Astrocyte (in vitro differentiated cells and primary cell): ENCODE data around the gene FAM110C. TPM values are rescaled to one million over a fixed set of nuclear protein-coding genes. Genes with fewer than 3 reads are reported as not detected.
"Not testable (repeated sequence)": the region's sequence is repeated elsewhere in the genome, so short reads cannot be mapped to it uniquely, and the experiment has no call there.

Experiments
- DNase-seq: peaks from one replicate; pipeline ENCODE4 v3.0.0-alpha.2; 2010; ENCODE audit warnings: low read depth
- FAIRE-seq: peaks from 2 replicates; lab custom pipeline; 2011; peaks lifted over from hg19 to GRCh38; lab: Jason Lieb, UNC
- H2AFZ ChIP-seq: 2 replicates; pipeline ENCODE4 v1.6.0; 2012; ENCODE audit warnings: low read depth, low read length, inconsistent platforms
- H3K27ac ChIP-seq: 2 replicates; pipeline ENCODE4 v1.5.1; 2011; ENCODE audit warnings: low read depth, low read length, inconsistent platforms
- H3K27me3 ChIP-seq: 2 replicates; pipeline ENCODE4 v1.6.0; 2011; ENCODE audit warnings: low read length, inconsistent platforms; ENCODE audit not compliant: insufficient read depth
- H3K36me3 ChIP-seq: 2 replicates; pipeline ENCODE4 v1.5.1; 2011; ENCODE audit warnings: low read length, inconsistent platforms; ENCODE audit not compliant: insufficient read depth
- H3K4me1 ChIP-seq: 2 replicates; pipeline ENCODE4 v1.5.1; 2011; ENCODE audit warnings: low read length, inconsistent platforms; ENCODE audit not compliant: insufficient read depth
- H3K4me2 ChIP-seq: 2 replicates; pipeline ENCODE4 v1.6.0; 2012; ENCODE audit warnings: low read length, inconsistent platforms
- H3K4me3 ChIP-seq: 2 replicates; pipeline ENCODE4 v1.5.1; 2011; ENCODE audit warnings: low read depth, mild to moderate bottlenecking, low read length, inconsistent platforms; ENCODE audit not compliant: insufficient read depth
- H3K79me2 ChIP-seq: 2 replicates; pipeline ENCODE4 v1.6.0; 2012; ENCODE audit warnings: mild to moderate bottlenecking, low read length, inconsistent platforms; ENCODE audit not compliant: insufficient read depth
- H3K9ac ChIP-seq: 2 replicates; pipeline ENCODE4 v1.6.0; 2012; ENCODE audit warnings: mild to moderate bottlenecking, low read length, inconsistent platforms
- H3K9me3 ChIP-seq: 2 replicates; pipeline ENCODE4 v1.5.1; 2012; ENCODE audit warnings: low read depth, mild to moderate bottlenecking, low read length, inconsistent platforms; ENCODE audit not compliant: insufficient read depth
- H4K20me1 ChIP-seq: 2 replicates; pipeline ENCODE4 v1.6.0; 2012; ENCODE audit warnings: low read length, inconsistent platforms; ENCODE audit not compliant: insufficient read depth
- H3K27ac Mint-ChIP-seq: one replicate; pipeline ENCODE4 v1.8.0; 2021; ENCODE audit warnings: mild to moderate bottlenecking, mixed read lengths; ENCODE audit not compliant: unreplicated experiment
- H3K27me3 Mint-ChIP-seq: one replicate; pipeline ENCODE4 v1.8.0; 2021; ENCODE audit warnings: low read depth, mixed read lengths; ENCODE audit not compliant: unreplicated experiment
- H3K36me3 Mint-ChIP-seq: one replicate; pipeline ENCODE4 v1.8.0; 2021; ENCODE audit warnings: low read depth, mixed read lengths; ENCODE audit not compliant: unreplicated experiment
- H3K4me1 Mint-ChIP-seq: one replicate; pipeline ENCODE4 v1.8.0; 2021; ENCODE audit warnings: low read depth, mixed read lengths; ENCODE audit not compliant: unreplicated experiment
- H3K4me3 Mint-ChIP-seq: one replicate; pipeline ENCODE4 v1.8.0; 2021; ENCODE audit warnings: mild to moderate bottlenecking, moderate library complexity, mixed read lengths; ENCODE audit not compliant: unreplicated experiment
- H3K9me3 Mint-ChIP-seq: one replicate; pipeline ENCODE4 v1.8.0; 2021; ENCODE audit warnings: mild to moderate bottlenecking, mixed read lengths; ENCODE audit not compliant: unreplicated experiment
- CTCF ChIP-seq: IDR thresholded peaks from 2 replicates; pipeline ENCODE4 v1.5.1; 2011; ENCODE audit warnings: low read depth, mild to moderate bottlenecking, inconsistent platforms, low read length, moderate library complexity; ENCODE audit not compliant: insufficient read depth
- EZH2 ChIP-seq: IDR thresholded peaks from 2 replicates; pipeline ENCODE4 v1.6.1; 2012; ENCODE audit warnings: mild to moderate bottlenecking, low read length, inconsistent platforms; ENCODE audit not compliant: insufficient read depth
- total RNA-seq: library from RNA; stranded (reverse); gene quantifications from 2 replicates; pipeline ENCODE4 v1.2.1, GENCODE V29; 2021

The FAM110C gene
- total RNA-seq, 1 donor from 2014 or later = 1.4 TPM

DNA sequence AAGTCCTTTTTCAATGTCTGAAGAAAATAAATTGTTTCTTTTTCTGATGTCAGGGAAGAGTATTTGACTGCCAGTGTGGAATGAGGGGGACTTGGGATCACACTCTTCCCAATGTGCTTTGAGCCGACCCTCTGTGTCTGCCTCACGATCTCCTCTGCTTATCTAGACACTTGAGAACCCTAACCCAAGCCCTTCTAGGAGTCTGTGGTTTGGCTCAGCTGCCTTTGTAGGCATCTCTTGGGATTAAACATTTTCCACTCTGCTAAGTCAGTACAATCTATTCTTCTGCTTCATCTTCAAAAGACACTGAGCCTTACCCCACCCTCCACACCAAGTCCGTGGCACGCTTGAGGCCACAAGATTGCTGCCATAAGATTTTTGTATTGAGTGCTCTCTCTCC lies 19.4 kb downstream of the FAM110C start:
- peaks cover 2% of the 10 kb centered on the region for H3K9me3 Mint-ChIP-seq
- H3K27ac Mint-ChIP-seq = no peak overlapping the region
- H3K36me3 Mint-ChIP-seq = no peaks in the 10 kb centered on the region
- H3K4me1 Mint-ChIP-seq = peaks cover 2% of the 10 kb centered on the region
- Histone ChIP-seq H3K4me1 (no peaks in the 10 kb centered on the region), H3K4me3 (no peak overlapping the region), H3K9ac (no peak overlapping the region), H3K4me2 (no peak overlapping the region), H3K27me3 (no peaks in the 10 kb centered on the region), H3K36me3 (no peaks in the 10 kb centered on the region), H3K79me2 (no peaks in the 10 kb centered on the region), H2AFZ (no peak overlapping the region), H3K9me3 (no peaks in the 10 kb centered on the region), H3K27ac (no peak overlapping the region), H4K20me1 (no peaks in the 10 kb centered on the region)
- TF ChIP-seq EZH2 (no peak), CTCF (no peak)
- peaks cover 8% of the 10 kb centered on the region for H3K27me3 Mint-ChIP-seq
- H3K4me3 Mint-ChIP-seq = no peak overlapping the region
- no peak for DNase-seq
- no peak for FAIRE-seq

DNA sequence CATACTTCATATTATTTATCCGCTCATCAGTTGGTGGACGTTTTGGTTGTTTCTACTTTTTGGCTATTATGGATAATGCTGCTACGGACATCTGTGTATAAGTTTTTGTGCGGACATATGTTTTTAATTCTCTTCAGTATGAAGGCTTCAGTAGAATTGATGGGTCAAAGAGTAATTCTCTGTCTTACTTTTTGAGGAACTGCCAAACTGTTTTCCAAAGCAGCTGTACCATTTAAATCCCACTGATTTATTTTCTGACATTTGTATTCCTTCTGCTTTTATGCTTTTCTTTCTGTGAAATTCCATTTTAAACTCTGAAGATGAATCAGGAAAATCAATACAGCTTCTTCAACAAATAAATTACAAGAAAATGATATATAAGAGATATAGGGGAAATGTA lies 20.8 kb downstream of the FAM110C start:
- no peak overlapping the region for H3K4me2 ChIP-seq
- no peak overlapping the region for H3K27ac ChIP-seq
- H2AFZ ChIP-seq = no peak overlapping the region
- peaks cover 2% of the 10 kb centered on the region for H3K9me3 Mint-ChIP-seq
- H3K4me1 ChIP-seq = no peaks in the 10 kb centered on the region
- no peak for FAIRE-seq
- H3K9ac ChIP-seq = no peak overlapping the region
- no peak overlapping the region for H3K4me3 Mint-ChIP-seq
- no peaks in the 10 kb centered on the region for H3K9me3 ChIP-seq
- peaks cover 8% of the 10 kb centered on the region for H3K27me3 Mint-ChIP-seq
- peaks cover 2% of the 10 kb centered on the region for H3K4me1 Mint-ChIP-seq
- H3K36me3 ChIP-seq = no peaks in the 10 kb centered on the region
- no peaks in the 10 kb centered on the region for H3K36me3 Mint-ChIP-seq
- H3K4me3 ChIP-seq = no peak overlapping the region
- H3K27ac Mint-ChIP-seq = no peak overlapping the region
- DNase-seq = no peak
- no peaks in the 10 kb centered on the region for H4K20me1 ChIP-seq
- H3K79me2 ChIP-seq = no peaks in the 10 kb centered on the region
- no peak for TF ChIP-seq EZH2
- no peak for TF ChIP-seq CTCF
- H3K27me3 ChIP-seq = no peaks in the 10 kb centered on the region

DNA sequence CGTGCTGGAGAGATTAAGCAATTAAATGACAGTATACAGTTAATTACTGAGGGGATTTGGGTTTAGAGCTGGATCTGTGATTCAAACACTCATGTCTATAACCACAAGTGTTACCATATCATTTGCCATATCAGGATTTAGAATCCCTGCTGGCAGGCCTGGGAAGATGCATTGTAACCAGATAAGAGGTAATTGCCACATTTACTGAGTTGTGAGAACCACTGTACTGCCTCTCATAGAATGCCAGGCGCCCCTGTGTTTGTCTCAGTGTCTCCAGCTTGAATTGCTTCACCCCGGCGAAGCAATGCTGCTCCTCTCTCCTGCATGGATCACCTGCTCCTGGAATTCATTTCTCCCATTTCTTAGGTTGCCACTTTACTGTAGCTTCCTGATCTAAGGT lies 21.7 kb downstream of the FAM110C start:
- not testable (repeated sequence) for H3K9ac ChIP-seq, H3K27ac Mint-ChIP-seq, H3K4me3 Mint-ChIP-seq, H3K79me2 ChIP-seq, H3K27me3 ChIP-seq, H3K4me1 ChIP-seq, H3K4me2 ChIP-seq, H3K9me3 Mint-ChIP-seq, FAIRE-seq, H3K4me3 ChIP-seq, H3K9me3 ChIP-seq, H3K27ac ChIP-seq, H3K36me3 ChIP-seq, H4K20me1 ChIP-seq, H3K27me3 Mint-ChIP-seq, H2AFZ ChIP-seq, H3K4me1 Mint-ChIP-seq, DNase-seq, H3K36me3 Mint-ChIP-seq
